NCI-H774 (cell line): ENCODE results near the gene CDK3.
"Not testable (repeated sequence)": the region's sequence is repeated elsewhere in the genome, so short reads cannot be mapped to it uniquely, and the experiment has no call there.

Experiments used
- DNase-seq: peaks from one replicate; lab custom pipeline; 2025; lab: John Stamatoyannopoulos, UW

CDK3 gene

DNA sequence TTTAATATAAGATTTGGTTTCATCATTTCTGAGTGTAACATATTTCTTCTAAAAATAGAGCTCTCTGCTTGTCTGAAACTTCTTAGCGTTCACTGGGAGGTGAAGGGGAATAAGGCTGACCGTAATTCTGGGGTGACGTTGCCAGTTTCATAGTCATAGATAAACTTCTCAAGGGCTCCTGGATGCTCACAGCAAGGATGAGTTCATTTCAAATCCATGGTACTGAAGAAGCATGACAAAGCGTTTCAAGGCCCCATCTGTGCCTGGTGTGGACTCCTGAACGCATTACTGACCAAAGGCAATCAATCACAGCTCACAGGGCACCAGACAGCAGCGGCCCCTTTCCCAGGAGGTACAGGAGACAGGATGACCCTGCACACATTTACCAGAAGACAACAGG lies 38.5 kb downstream of the CDK3 start:
- DNase-seq = no peak

DNA sequence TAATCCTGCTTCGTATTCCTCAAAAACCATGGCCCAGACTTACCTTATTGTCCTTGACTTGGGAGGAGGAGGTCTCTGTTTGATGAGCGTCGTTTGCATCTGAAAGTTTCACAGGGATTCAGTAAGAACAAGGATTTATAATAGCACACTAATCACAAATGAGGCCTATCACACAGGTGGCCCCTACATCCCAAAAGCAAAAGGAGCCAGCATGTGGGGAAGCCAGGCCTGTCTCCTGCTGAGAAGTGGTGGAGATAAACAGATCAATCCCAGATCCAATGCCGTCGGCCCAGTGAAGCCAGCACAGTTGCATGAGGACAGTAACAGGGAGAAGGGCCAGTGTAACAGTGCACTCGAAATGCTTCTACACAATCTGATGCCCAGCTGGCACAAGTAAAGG lies 39.7 kb downstream of the CDK3 start:
- no peak for DNase-seq

DNA sequence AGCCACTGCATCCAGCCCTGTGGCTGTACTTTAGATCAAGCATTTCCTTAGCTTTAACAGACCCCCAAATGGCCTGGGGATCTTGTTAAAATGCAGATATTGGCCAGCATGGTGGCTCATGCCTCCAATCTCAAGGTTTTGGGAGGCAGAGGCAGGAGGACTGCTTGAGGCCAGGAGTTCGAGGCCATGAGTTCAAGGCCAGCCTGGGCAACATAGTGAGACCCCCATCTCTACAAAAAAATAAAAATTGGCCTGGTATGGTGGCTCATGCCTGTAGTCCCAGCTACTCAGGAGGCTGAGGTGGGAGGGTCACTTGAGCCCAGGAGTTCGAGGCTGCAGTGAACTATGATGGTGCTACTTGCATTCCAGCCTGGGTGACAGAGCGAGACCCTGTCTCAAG lies 42.2 kb downstream of the CDK3 start:
- DNase-seq = not testable (repeated sequence)

DNA sequence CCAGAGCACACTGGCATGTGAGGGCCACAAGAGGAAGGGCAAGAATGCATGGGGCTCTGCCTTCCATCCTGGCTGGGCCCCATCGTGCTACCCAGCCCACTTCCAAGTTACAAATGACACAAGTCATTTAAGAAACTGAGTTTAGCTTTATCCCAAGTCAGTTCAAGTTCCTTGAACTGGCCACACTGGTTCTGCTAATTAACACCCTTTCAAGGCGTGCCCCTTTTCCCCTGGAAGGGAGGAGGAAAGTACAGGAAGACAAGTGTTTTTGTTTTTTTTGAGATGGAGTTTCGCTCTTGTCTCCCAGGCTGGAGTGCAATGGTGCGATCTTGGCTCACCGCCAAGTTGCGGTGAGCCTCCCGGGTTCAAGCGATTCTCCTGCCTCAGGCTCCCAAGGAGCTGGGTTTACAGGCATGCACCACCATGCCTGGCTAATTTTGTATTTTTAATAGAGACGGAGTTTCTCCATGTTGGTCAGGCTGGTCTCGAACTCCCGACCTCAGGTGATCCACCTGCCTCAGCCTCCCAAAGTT lies 43.9 kb downstream of the CDK3 start:
- DNase-seq = not testable (repeated sequence)

DNA sequence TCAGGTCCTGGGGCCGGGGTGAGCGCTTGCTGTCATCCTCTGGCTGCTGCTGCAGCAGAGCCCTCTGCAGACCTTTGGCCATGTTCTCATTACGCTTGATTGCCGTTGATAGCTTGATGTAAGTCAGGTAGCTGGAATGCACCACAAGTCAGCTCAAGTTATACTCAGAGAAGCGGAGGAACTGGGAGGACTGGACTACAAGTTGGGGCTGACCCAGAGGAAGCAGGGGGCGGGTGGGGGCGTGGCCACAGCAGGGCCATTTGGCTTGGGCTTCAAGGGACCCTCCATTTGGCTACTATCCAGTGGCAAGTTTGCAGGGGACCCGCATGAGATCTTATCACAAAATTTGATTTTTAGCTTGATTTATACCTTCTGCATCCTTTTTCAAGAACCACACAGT lies 45.4 kb downstream of the CDK3 start:
- DNase-seq = no peak

DNA sequence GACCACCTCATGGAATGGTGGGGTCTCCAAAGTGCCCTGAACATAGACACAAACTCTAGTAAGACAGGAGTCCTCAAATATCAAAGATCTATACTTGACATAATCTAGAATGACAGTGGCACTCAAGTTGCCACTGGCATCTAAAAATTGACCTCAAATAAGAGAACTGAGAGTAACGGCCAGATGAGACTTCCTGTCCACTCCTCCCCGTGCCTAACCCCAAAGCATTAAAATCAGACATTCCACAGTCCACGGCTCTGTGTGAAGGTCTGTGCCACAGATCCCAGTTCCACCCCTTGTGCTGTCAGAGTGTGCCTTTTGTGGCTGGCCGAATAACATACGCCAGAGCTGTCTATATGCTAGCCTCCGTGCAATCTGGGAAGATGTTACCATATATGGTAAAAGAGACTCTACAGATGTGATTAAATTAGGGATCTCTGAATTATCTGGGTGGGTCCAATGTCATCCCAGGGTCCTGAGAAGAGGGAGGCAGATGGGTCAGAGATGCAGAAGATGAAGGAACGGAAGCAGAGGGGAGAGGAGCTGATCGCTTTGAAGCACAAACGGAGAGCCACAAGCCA lies 47.5 kb downstream of the CDK3 start:
- DNase-seq = no peak

DNA sequence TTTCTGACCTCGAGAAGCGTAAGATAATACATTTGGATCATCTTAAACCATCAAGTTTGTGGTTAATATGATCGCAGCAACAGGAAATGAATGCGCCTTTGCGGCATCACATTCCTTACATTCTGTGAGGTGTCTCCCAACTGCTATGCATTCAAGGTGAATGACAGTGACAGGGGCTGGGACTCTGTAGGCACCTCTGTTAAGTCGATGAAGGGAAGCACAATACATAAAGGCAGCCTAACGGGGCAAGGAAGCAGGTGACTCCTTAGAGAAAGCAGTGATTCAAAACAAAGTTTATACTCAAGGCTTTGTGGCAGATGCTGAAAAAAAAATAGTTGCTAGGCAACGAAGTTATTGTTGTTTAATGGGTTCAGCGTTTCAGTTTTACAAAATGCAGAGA lies 48.1 kb downstream of the CDK3 start:
- DNase-seq = no peak

DNA sequence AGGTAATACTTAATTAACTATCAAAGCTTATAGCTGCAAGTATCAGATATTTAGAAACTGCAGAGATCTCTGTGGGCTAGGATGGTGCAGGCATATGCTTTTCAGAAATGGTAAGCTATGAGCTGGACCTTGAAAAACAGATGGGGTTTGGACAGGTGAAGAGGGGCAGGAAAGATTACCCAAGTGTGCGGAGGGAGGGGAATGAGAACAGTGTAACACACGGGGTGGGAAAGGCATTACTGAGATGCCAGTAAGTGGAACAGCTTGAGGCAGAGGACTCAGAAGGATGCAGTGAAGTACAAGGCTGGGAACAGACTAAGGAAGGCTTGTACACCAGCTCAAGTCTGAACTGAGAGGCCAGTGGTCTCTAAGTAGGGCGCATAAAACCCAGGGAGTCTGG lies 48.6 kb downstream of the CDK3 start:
- DNase-seq = no peak

DNA sequence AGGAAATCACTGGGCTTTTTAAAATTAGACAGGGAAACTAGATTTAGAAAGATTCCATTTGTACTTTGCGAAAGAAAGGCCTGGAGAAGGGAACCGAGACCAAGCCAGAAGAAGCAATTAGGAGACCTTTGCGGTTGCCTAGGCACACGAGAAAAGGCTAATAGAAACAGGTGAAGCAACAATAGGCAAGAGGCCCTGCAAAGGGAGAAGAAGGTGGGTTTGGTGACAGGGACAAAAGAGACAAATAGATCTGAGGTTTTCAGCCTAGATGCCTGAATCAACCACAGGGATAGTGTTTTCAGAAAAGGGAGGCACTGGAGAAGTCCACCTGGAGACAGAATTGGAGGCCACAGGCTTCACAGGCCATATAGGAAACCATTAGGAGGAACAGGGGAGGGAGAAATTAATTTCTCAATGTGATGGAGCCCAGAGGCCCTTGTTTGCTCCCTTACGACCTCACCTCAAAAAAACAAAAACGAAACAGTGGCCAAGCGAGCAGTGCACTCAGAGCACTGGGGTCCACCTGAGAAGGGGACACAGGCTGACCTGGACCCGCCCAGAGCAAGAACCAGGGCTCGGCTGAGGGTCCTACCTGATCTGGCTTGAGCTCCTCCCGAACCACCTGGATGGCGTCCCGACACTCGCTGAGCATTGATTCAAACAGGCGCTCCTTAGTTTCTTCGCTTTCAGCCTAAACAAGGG lies 49.3 kb downstream of the CDK3 start:
- DNase-seq = no peak

DNA sequence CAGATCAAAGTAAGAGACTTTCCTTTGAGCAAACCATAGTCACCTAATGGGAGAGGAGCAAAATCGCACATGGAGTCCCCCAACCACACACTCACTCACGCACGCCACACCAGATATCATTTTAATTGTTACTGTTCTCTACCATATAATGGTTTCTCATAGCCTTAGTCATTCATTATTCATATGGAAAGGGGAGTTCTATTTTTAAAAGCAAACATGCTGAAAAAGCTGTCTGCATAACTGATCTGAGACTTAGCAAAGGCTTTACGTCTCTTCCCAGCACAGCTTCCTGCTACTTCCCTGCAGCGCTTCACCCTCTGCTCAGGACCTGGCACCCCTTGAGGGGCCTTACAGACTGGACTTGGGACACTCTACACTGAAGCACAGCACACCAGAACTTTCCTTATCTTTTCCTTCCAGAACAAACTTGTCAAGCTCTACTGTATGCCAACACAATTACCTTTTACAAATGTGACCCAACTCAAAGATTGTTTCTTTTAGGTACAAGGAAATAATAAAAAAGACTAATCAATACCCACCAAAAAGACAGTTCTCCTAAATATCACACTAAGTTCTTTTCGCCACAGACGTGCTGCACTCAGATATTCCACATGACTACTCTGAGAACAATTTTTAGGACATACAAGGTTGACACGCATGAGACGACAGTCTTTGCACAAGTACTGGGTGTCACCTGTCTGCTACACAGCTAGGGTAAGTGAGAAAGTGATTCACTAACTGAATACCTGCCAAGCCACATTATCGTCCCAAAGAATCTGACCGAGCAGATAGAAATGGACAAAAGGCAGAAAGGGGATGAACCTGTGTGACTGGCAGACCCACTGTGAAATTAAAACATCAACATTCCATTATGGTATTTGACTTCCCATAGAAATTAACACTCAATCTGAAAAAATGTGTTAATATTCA lies 50.1 kb downstream of the CDK3 start:
- no peak for DNase-seq

DNA sequence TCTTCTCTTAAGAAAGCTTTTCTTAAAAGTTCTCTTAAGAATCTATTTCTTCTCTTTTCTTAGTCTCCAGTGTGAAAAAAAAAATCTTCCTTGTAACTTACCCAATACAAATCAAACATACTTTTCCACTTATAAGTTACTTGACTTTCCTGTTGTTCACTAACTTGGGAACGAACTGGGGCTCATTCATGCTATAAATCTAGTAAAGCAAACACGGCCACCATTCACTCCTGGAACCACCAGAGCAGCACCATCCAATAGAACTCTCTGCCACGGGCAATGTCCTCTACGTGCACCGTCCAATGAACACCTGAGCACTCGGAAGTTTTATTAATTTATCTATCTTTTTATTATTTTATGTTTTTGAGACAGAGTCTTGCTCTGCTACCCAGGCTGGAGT lies 50.9 kb downstream of the CDK3 start:
- no peak for DNase-seq

DNA sequence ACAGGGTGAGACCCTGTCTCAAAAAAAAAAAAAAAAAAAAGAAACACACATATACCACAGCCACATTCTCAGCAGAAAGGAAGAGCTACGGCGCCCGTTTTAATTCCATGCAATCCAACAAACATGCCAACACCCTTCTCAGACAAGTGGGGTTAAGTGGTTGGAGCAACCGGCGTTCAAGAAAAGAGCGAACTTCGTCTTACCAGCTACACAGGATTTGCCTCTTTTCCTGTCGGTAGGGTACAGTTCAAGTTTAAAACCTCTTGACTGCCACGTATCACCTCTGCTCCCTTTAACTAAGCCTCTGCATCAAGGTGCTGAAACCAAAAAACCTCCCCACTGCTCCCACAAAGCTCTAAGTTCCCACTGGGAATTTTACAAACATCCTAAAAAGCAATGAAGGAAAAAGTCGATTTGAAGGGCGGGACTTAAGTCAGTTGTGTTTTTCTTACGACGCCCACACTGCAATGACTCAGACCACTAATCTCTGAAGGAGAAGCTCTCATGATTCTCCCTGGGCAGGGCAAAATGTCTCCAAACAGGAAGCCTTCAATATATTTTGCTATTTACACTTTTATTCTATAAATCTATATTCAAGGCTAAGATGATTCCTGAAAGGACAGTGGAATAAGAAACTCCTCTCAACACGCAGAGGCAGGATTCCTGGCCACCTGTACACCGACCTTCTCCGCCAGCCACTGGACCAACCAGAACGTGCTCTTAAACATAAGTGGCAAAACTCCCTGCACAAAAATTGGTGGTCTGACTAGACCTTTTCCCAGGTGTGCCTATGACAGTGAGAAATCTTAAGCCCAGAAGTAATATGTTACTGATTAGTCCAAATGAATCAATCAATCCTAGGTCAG lies 52.8 kb downstream of the CDK3 start:
- DNase-seq = no peak

DNA sequence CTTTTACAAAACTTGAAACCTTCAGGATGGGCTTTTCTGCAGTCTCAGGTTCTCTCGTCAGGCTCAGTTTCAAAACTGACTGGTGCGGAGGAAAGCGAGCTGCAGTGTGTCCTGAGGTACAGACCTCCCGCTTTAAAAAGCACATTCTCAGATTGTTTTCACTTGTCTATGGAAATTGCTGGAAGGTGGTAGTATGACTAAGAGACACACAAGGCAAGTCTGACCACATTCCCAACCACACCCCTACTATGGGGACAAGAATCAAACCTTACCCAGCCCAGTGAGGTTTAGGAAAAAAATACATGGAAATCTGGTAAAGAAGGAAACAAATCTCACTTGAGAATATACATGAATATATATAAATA lies 53.4 kb downstream of the CDK3 start:
- no peak for DNase-seq
